Suprapubic skin (tissue), 4 donors: Measurements from ENCODE around the gene AGR3. TPM values are rescaled to one million over a fixed set of nuclear protein-coding genes. Genes with fewer than 3 reads are reported as not detected.

Experiments
- DNase-seq, 2 donors: peaks; one replicate each; pipeline ENCODE4 v3.0.0-alpha.2; 2019; ENCODE audit warnings: low spot score in 2 of 2
- H3K27ac ChIP-seq: fragments of 200-600 bp; sonication (generic); one replicate; pipeline ENCODE4 v1.5.1; 2019
- H3K27me3 ChIP-seq: fragments of 200-600 bp; sonication (generic); one replicate; pipeline ENCODE4 v1.5.1; 2019
- H3K36me3 ChIP-seq: fragments of 200-600 bp; sonication (generic); one replicate; pipeline ENCODE4 v1.5.1; 2019
- H3K4me1 ChIP-seq: fragments of 200-600 bp; sonication (generic); one replicate; pipeline ENCODE4 v1.5.1; 2019
- H3K4me3 ChIP-seq: fragments of 200-600 bp; sonication (generic); one replicate; pipeline ENCODE4 v1.5.1; 2019; ENCODE audit warnings: mild to moderate bottlenecking
- H3K9me3 ChIP-seq: fragments of 200-600 bp; sonication (generic); one replicate; pipeline ENCODE4 v1.5.1; 2019
- CTCF ChIP-seq, 2 donors: fragments of 200-600 bp in 1 of 2; fragments of 450-650 bp in 1 of 2; sonication (generic) in 1 of 2; IDR thresholded peaks; one replicate each; pipeline ENCODE4 v1.5.1; 2016 to 2019; ENCODE audit warnings: antibody characterized with exemption in 2 of 2, mild to moderate bottlenecking in 1 of 2, moderate library complexity in 1 of 2
- EP300 ChIP-seq: sonication (generic); formaldehyde crosslinking; IDR thresholded peaks from one replicate; pipeline ENCODE4 v1.6.1; 2017; ENCODE audit warnings: antibody characterized with exemption
- POLR2A ChIP-seq, 2 donors: fragments of 450-650 bp; IDR thresholded peaks; one replicate each; pipeline ENCODE4 v1.6.1; 2017; ENCODE audit warnings: antibody characterized with exemption in 2 of 2, mild to moderate bottlenecking in 2 of 2, moderate library complexity in 2 of 2
- POLR2AphosphoS5 ChIP-seq, 3 donors: sonication (generic); formaldehyde crosslinking; IDR thresholded peaks; one replicate each; pipeline ENCODE4 v1.6.1; 2017; ENCODE audit warnings: antibody characterized with exemption in 3 of 3
- WGBS: methylation state at CpG from one replicate; pipeline ENCODE4 v1.1.5; 2018; 5-methylcytosine and 5-hydroxymethylcytosine counted together
- total RNA-seq, 4 donors: library from RNA; depleted of rRNA; stranded (reverse); fragments of >200 nt; gene quantifications; one replicate each; pipeline ENCODE4 v1.1.0, GENCODE V29; 2016

The AGR3 gene
- 1 to 10 TPM in 1 of 4 donors, not detected in 3; 3.9 TPM for total RNA-seq

GRCh38 chr7:16881844-16882243 is at the start of gene AGR3:
Gene AGR3, minus strand, starts transcription at chr7:16881983. Its CDS starts 3,365 bp downstream, at chr7:16878618.
- no peaks in the 10 kb centered on the region for H3K27me3 ChIP-seq
- DNase-seq: no peak
- no peak within 1 kb of the TSS for H3K27ac ChIP-seq
- 64% methylated on average over 1 of the region's 1 CpG for WGBS
- no peaks in the 10 kb centered on the region for H3K4me1 ChIP-seq
- H3K9me3 ChIP-seq: no peaks in the 10 kb centered on the region
- no peak within 1 kb of the TSS for H3K4me3 ChIP-seq
- H3K36me3 ChIP-seq: no peaks in the 10 kb centered on the region
- no peak for TF ChIP-seq CTCF (IDR thresholded peaks at IDR 0.05)
- TF ChIP-seq POLR2AphosphoS5 (IDR thresholded peaks at IDR 0.05): no peak
- TF ChIP-seq EP300: no peak
- no peak for TF ChIP-seq POLR2A (IDR thresholded peaks at IDR 0.05)

DNA sequence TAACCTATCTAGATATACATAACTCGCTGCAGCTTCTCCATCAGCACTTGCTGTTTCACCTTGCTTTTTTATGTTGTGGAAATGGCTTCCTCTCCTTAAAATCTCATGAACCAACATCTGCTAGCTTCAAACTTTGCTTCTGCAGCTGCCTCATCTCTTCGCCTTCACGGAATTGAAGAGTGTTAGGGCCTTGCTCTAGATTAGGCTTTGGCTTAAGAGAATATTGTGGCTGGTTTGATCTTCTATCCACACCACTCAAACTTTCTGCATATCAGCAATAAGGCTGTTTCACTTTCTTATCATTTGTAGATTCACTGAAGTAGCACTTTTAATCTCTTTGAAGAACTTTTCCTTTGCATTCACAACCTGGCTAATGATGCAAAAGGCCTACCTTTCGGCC is 49.2 kb upstream of the AGR3 start:
- Histone ChIP-seq H3K27ac (no peak overlapping the region), H3K9me3 (no peaks in the 10 kb centered on the region), H3K4me1 (peaks cover 7% of the 10 kb centered on the region), H3K27me3 (no peaks in the 10 kb centered on the region), H3K36me3 (no peaks in the 10 kb centered on the region), H3K4me3 (no peak overlapping the region)
- WGBS: over 99% methylated on average over 3 of the region's 4 CpGs
- no peak for TF ChIP-seq EP300
- DNase-seq: no peak

DNA sequence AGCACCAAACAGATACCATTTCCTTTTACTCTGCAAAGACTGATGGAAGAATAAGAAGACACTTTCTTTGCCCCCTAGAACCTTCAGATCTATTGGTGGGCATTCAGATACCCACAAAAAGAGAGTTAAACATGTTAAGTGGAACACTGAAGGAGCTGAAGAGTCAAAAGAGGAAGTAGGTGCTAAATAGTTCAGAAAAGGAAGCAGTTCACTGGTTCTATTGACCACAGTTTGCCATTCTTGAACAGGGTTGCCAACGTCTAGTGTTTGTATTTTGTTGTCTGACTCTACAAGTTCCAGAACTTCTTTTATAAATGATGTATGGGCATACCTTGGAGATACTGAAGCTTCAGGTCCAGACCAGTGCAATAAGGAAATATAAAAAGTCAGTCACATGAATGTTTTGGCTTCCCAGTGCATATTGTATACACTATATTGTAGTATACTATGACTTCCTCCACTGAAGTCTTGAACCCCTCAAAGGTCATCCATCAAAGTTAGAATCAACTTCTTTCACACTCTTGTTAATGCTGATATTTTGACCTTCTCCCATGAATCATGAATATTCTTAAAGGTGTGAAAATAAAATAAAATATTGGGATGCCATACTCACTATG is 47.5 kb upstream of the AGR3 start:
- 60% methylated on average over 1 of the region's 1 CpG for WGBS
- no peak for TF ChIP-seq EP300
- TF ChIP-seq POLR2A (IDR thresholded peaks at IDR 0.05): no peak
- no peak for TF ChIP-seq CTCF (IDR thresholded peaks at IDR 0.05)
- no peak for TF ChIP-seq POLR2AphosphoS5 (IDR thresholded peaks at IDR 0.05)

GRCh38 chr7:16926861-16927260 is 45.1 kb upstream of the AGR3 start:
- Histone ChIP-seq H3K4me3 (no peak overlapping the region), H3K36me3 (no peaks in the 10 kb centered on the region), H3K9me3 (no peaks in the 10 kb centered on the region), H3K27ac (no peak overlapping the region), H3K27me3 (no peaks in the 10 kb centered on the region), H3K4me1 (peaks cover 13% of the 10 kb centered on the region)
- DNase-seq: no peak
- WGBS: 91% methylated on average over 1 of the region's 1 CpG
- TF ChIP-seq POLR2AphosphoS5 (IDR thresholded peaks at IDR 0.05) (no peak), EP300 (no peak), CTCF (IDR thresholded peaks at IDR 0.05) (no peak), POLR2A (IDR thresholded peaks at IDR 0.05) (no peak)

More for the DNA sequence above, 47.5 kb upstream of the AGR3 start:
- Histone ChIP-seq H3K4me3 (no peak overlapping the region), H3K4me1 (peaks cover 7% of the 10 kb centered on the region), H3K9me3 (no peaks in the 10 kb centered on the region), H3K27ac (no peak overlapping the region), H3K36me3 (no peaks in the 10 kb centered on the region), H3K27me3 (no peaks in the 10 kb centered on the region)
- no peak for DNase-seq

DNA sequence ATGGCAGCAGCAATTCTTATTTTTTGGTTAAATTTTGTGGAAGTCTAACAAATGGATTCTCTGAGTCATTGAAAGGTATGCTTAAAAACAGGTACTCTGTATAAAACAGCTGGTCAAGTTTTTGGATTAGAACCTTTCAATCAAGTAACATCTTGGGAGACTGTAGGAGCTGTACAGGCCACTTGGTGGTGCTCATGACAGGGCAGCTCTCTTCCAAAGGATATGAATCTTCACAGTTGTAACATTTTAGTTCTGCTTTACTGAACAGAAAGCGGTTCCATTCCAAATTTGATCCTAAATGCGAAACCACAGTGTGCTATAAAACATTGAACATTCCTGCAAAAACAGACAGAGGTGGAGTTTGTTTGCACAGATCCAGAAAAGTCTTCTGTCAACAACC is 44.5 kb upstream of the AGR3 start:
- TF ChIP-seq CTCF (IDR thresholded peaks at IDR 0.05) (peak; percentile 16 to 73), POLR2A (IDR thresholded peaks at IDR 0.05) (no peak), POLR2AphosphoS5 (IDR thresholded peaks at IDR 0.05) (no peak)
- 27% methylated on average over 2 of the region's 2 CpGs for WGBS

GRCh38 chr7:16925609-16926008 is 43.8 kb upstream of the AGR3 start:
- no peaks in the 10 kb centered on the region for H3K9me3 ChIP-seq
- no peaks in the 10 kb centered on the region for H3K27me3 ChIP-seq
- H3K4me3 ChIP-seq: no peak overlapping the region
- H3K27ac ChIP-seq: no peak overlapping the region
- no peak for DNase-seq
- peaks cover 15% of the 10 kb centered on the region for H3K4me1 ChIP-seq
- H3K36me3 ChIP-seq: no peaks in the 10 kb centered on the region
- WGBS: 67% methylated on average over 3 of the region's 3 CpGs
- no peak for TF ChIP-seq POLR2AphosphoS5 (IDR thresholded peaks at IDR 0.05)
- TF ChIP-seq POLR2A (IDR thresholded peaks at IDR 0.05): no peak
- TF ChIP-seq EP300: no peak
- TF ChIP-seq CTCF (IDR thresholded peaks at IDR 0.05): no peak

More for the DNA sequence above, 44.5 kb upstream of the AGR3 start:
- H3K4me3 ChIP-seq: no peak overlapping the region
- no peak for DNase-seq
- H3K9me3 ChIP-seq: no peaks in the 10 kb centered on the region
- H3K4me1 ChIP-seq: peaks cover 15% of the 10 kb centered on the region
- H3K36me3 ChIP-seq: no peaks in the 10 kb centered on the region
- no peaks in the 10 kb centered on the region for H3K27me3 ChIP-seq
- no peak overlapping the region for H3K27ac ChIP-seq
